Activated naive CD4-positive, alpha-beta T cell treated with anti-CD3 and anti-CD28 coated beads, Interleukin-2, amount 50 U/mL, for 24 hours (primary cell): Measurements from ENCODE around the gene PTBP1.

ENCODE experiments used
- H3K27ac Mint-ChIP-seq: one replicate; pipeline ENCODE4 v1.8.0; 2021; ENCODE audit warnings: mild to moderate bottlenecking, mixed read lengths
- H3K27me3 Mint-ChIP-seq: one replicate; pipeline ENCODE4 v1.8.0; 2021; ENCODE audit warnings: mixed read lengths
- H3K36me3 Mint-ChIP-seq: one replicate; pipeline ENCODE4 v1.8.0; 2021; ENCODE audit warnings: mixed read lengths
- H3K4me1 Mint-ChIP-seq: one replicate; pipeline ENCODE4 v1.8.0; 2021; ENCODE audit warnings: mixed read lengths
- H3K4me3 Mint-ChIP-seq: one replicate; pipeline ENCODE4 v1.8.0; 2021; ENCODE audit warnings: mild to moderate bottlenecking, mixed read lengths
- H3K9me3 Mint-ChIP-seq: one replicate; pipeline ENCODE4 v1.8.0; 2021; ENCODE audit warnings: mixed read lengths

PTBP1 gene

DNA sequence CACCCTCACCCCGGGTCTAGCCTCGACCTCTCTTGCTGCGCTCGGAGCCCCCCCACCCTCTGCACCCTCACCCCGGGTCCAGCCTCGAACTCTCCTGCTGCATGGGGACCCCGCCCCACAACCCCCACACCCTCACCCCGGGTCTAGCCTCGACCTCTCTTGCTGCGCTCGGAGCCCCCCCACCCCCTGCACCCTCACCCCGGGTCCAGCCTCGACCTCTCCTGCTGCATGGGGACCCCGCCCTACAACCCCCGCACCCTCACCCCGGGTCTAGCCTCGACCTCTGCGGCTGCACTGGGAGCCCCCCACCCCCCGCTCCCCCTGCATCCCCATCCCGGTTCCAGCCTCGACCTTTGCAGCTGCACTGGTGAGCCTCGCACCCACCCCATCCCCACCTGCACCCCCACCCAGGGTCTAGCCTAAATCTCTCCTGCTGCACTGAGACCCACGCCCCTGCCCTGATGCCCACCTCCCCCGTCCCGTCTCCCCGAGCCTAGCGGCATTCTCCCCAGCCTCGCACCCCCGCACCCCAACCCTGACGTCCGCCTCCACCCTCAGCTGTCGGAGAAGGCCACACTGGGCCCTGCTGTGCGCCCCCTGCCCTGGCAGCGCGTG, 64.0 kb downstream of the PTBP1 start:
- no peaks in the 10 kb centered on the region for H3K9me3 Mint-ChIP-seq
- H3K4me1 Mint-ChIP-seq = peaks cover 19% of the 10 kb centered on the region
- H3K27ac Mint-ChIP-seq = no peak overlapping the region
- no peaks in the 10 kb centered on the region for H3K36me3 Mint-ChIP-seq
- peaks cover 1% of the 10 kb centered on the region for H3K27me3 Mint-ChIP-seq
- H3K4me3 Mint-ChIP-seq = no peak overlapping the region
